ENCODE results near the gene MRPL18.

DNA sequence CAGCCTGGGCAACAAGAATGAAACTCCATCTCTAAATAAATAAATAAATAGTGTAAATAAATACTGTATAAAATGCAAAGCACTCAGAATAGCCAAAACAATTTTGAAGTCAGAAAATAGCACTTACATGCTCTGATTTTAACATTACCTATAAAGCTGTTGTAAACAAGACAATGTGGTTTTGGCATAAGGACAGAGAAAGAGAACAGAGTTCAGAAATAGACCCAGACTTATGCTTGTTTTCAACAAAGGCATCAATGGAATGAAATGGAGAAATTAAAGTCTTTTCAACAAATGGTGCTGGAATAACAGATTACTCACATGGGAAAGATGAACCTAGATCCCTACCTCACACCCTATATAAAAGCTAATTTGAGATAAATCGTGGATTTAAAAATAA, 18.1 kb upstream of the MRPL18 start:
- TF ChIP-seq, protein P1, sequence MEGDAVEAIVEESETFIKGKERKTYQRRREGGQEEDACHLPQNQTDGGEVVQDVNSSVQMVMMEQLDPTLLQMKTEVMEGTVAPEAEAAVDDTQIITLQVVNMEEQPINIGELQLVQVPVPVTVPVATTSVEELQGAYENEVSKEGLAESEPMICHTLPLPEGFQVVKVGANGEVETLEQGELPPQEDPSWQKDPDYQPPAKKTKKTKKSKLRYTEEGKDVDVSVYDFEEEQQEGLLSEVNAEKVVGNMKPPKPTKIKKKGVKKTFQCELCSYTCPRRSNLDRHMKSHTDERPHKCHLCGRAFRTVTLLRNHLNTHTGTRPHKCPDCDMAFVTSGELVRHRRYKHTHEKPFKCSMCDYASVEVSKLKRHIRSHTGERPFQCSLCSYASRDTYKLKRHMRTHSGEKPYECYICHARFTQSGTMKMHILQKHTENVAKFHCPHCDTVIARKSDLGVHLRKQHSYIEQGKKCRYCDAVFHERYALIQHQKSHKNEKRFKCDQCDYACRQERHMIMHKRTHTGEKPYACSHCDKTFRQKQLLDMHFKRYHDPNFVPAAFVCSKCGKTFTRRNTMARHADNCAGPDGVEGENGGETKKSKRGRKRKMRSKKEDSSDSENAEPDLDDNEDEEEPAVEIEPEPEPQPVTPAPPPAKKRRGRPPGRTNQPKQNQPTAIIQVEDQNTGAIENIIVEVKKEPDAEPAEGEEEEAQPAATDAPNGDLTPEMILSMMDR (IDR thresholded peaks at IDR 0.05) = no peak
- TF ChIP-seq EP300 (IDR thresholded peaks at IDR 0.05) = no peak
